ENCODE results near the gene CNDP1.

GRCh38 chr18:74597034-74597661 lies 62.8 kb downstream of the CNDP1 start:
- TF ChIP-seq, protein P1, sequence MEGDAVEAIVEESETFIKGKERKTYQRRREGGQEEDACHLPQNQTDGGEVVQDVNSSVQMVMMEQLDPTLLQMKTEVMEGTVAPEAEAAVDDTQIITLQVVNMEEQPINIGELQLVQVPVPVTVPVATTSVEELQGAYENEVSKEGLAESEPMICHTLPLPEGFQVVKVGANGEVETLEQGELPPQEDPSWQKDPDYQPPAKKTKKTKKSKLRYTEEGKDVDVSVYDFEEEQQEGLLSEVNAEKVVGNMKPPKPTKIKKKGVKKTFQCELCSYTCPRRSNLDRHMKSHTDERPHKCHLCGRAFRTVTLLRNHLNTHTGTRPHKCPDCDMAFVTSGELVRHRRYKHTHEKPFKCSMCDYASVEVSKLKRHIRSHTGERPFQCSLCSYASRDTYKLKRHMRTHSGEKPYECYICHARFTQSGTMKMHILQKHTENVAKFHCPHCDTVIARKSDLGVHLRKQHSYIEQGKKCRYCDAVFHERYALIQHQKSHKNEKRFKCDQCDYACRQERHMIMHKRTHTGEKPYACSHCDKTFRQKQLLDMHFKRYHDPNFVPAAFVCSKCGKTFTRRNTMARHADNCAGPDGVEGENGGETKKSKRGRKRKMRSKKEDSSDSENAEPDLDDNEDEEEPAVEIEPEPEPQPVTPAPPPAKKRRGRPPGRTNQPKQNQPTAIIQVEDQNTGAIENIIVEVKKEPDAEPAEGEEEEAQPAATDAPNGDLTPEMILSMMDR (conservative IDR thresholded peaks at IDR 0.05), result no peak
- peak; percentile 99 for TF ChIP-seq ZFX (IDR thresholded peaks at IDR 0.05)
